Stimulated activated CD4-positive, alpha-beta T cell treated with anti-CD3 and anti-CD28 coated beads, Interleukin-4, amount 100 ng/mL, for 1 hour (primary cell): ENCODE measurements around the gene ZNF488.

Source experiments
- DNase-seq: peaks from one replicate; pipeline ENCODE4 v3.0.0-alpha.2; 2020

The ZNF488 gene

GRCh38 chr10:47364911-47365310 is 19.2 kb downstream of the ZNF488 start:
- no peak for DNase-seq

GRCh38 chr10:47364366-47364765 is 19.7 kb downstream of the ZNF488 start:
- no peak for DNase-seq

GRCh38 chr10:47363781-47364180 is 20.3 kb downstream of the ZNF488 start:
- no peak for DNase-seq

- DNase-seq = no peak
Observed at GRCh38 chr10:47362199-47362598, 21.9 kb downstream of the ZNF488 start.

DNA sequence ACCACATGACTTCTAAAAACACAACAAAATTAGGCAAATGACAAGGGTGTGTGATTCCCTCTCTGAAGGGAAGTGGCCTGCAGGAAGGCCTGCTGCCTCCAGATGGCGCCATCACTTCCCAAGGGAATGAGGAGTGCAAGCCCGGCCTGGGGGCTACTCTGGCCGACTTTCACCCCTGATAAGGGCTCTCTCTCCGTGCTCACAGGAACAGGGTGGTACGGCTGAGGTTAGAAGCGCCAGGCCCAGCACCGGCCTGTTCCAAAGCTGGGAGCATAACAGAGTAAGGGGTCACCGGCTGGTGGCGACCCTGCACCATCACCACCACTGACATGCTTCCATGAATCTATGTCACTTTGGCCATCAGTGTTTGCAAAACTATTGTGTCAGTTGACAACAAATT is 22.8 kb downstream of the ZNF488 start:
- DNase-seq = peak; percentile 9

DNA sequence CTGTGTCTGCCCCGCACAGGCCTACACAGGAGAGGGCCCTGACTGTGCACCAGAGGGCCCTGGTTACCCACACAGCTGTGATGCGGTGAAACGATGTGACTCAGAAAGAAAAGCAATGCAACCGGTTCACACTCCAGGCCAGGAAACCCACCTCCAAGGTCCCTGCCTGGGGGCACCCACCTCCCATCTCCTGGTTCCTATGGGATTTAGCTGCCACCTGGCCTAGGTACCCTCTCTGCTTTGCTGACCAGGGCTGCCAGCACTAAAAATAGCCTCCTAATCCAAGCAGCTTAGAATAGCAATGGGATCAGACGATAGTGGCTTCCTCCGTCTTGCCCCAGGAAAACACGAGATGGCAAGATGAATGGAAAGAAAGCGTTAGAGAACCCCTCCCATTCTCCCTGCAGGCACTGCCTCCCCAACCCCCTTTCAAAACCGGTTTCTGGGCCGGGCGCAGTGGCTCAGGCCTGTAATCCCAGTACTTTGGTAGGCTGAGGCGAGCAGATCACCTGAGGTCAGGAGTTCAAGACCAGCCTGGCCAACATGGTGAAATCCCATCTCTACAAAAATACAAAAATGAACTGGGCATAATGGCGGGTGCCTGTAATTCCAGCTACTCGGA is 23.6 kb downstream of the ZNF488 start:
- DNase-seq = no peak

DNA sequence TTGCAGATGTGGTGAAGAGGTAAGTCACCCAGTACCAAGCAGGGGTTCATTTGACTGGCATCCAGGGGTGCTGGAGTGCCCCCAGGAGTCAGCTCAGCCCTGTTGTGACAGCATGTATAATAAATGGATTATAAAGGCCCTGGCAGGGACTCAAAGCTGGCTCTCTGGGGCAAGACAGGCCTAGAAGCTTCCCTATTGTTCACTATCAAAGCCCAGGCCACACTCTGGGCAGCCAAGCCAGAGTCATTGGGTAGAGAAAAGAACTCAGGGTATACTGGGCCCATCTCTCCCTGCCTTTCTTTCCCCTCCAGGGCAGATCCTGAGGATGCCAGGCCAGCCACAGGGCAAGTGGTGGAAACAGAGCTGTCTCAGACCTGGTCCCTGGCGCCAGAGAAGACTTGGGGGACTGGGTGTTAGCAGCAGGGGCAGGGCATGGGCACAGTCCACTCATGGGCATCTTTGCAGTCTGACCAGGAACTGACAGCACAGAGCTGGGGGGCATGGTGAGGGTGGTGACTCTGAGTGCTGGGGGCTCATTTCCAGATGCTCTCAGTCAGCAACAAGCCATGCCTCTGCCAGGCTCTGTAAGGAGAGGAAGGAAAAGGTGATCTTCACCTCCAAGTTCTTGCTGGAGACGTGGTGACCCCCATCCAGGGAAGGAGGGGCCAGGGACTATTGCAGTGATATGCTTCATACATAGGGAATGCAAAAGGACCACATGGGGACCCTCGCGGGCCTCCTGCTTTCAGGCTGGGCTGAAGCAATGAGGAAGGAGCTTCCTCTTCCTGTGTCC is 24.3 kb downstream of the ZNF488 start:
- DNase-seq = no peak

DNA sequence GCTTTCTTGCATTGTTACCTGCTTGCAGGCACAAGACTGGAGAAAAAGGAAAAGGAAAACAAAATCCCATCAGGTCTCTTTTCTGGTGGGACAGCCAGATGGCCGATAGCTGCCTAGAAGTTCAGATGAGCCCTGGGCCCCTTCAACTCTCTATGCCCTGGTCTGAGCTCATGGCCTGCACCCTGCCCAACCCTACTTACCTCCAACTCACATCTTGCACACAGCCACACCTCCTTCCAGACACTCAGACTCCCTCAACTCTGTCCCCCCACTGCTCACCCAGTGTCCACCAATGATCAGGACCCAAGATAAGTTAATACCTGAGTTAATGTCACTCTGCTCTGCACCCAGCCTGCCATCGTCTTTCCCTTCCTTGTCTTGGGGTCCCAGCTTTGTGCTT is 25.0 kb downstream of the ZNF488 start:
- no peak for DNase-seq

- no peak for DNase-seq
Observed at GRCh38 chr10:47358457-47358856, 25.6 kb downstream of the ZNF488 start.

DNA sequence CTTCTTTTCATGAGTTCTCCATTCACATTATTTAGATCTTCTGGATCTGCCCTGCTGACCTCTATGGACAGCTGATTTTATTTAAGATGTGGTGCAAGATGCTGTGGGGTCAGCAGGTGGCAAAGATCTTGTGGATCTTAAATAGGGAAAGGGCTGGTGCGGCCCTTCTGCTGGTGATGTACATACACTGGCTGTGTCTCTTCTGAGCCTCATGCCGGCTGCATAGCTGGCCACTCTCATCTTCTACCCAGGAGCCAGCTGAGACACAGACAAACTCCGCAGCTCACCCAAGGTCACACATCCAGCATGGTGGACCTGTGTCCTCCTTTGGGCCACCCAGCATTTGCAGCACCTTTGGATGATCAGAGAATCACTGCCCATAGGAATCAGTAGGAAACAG is 26.2 kb downstream of the ZNF488 start:
- DNase-seq = no peak

DNA sequence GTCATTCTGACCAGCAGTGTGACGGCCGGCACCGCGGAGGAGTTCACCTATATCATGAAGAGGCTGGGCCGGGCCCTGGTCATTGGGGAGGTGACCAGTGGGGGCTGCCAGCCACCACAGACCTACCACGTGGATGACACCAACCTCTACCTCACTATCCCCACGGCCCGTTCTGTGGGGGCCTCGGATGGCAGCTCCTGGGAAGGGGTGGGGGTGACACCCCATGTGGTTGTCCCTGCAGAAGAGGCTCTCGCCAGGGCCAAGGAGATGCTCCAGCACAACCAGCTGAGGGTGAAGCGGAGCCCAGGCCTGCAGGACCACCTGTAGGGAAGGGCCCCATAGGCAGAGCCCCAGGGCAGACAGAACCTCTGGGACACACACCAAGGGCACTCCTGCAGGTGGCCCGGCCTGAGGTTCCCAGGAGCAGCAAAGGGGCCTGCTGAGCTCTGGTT is 26.9 kb downstream of the ZNF488 start:
- no peak for DNase-seq

GRCh38 chr10:47356708-47357107 is 27.4 kb downstream of the ZNF488 start:
- DNase-seq = no peak

- DNase-seq = no peak
Observed at GRCh38 chr10:47354900-47355299, 29.2 kb downstream of the ZNF488 start.

DNA sequence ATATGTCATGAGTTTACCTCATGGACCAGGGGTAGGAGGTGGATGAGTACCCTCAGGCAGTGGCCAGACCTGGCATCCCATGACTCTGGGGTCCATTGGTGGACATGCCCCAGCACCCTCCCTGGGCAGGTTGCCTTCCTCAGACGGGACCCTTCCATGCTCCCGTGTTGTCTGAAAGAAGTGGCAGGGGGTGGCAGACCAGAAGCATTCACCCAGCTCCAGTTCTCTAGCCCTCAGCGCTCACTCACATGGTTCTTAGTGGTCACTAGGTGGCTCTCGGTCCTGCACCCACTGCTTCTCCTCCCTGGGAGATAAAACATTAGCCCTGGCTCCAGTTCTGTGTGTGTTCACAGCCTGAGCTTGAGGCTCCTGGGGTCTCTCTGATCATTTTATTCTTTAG is 29.9 kb downstream of the ZNF488 start:
- no peak for DNase-seq

DNA sequence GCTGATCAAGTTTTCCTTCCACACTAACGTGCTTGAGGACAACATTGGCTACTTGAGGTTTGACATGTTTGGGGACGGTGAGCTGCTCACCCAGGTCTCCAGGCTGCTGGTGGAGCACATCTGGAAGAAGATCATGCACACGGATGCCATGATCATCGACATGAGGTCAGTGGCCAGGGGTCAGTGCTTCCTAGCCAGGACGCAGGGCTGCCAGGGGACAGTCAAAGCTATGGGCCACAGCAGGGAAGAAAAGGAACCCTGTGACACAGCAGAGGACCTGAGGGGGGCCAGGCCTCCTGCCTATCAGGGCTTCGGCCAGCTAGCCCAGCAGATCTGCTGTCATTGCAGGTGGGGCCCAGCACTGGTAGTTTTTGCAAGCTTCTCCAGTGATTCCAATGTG is 30.7 kb downstream of the ZNF488 start:
- DNase-seq = no peak

DNA sequence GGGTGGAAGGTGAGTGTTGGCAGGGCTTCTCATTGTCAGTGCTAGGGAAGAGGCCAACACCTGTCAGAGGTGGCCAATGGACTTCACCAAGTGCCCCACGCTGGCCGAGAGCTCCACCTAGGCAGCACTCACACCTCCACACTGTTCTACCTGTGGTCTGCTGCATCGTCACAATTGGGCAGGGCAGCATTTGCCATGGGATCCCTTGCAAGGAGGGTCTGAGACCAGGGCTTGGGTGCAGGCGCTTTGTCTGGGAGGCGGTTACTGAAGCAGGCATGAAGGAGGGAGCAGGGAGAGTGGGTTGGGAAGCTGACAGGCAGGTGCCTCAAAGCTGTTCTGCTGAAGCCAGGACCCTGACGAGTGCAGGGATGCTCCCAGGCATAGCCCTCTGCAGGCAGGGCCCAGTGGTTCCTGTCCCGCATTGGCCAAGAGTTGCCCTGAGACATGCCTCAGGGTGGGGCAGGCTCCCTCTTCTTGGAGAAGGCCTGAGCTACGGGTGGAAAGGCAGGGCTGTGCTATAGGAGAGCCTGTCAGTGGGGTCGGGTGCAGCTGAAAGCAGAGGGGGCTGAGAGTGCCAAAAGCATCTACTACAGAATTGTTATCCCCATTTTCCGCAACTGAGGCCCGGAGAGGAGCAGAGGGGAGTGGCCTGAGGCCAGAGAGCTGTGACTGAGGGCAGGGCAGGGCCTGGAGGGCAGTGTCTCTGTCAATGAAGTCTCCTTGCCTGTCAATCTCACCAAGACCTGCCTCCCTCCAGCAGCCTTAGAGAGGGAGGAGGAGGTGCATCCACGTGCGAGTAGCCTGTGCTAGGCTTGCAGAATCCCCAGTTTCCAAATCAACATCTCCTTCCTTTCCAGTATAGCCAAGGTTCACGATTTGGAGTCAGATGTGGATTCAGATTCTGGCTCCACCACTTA is 31.9 kb downstream of the ZNF488 start:
- DNase-seq = no peak

GRCh38 chr10:47350671-47351640 is 33.1 kb downstream of the ZNF488 start:
- no peak for DNase-seq

DNA sequence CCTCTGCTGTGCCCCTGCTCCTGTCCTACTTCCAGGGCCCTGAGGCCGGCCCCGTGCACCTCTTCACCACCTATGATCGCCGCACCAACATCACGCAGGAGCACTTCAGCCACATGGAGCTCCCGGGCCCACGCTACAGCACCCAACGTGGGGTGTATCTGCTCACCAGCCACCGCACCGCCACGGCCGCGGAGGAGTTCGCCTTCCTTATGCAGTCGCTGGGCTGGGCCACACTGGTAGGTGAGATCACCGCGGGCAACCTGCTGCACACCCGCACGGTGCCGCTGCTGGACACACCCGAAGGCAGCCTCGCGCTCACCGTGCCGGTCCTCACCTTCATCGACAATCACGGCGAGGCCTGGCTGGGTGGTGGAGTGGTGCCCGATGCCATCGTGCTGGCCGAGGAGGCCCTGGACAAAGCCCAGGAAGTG is 34.1 kb downstream of the ZNF488 start:
- DNase-seq = no peak

DNA sequence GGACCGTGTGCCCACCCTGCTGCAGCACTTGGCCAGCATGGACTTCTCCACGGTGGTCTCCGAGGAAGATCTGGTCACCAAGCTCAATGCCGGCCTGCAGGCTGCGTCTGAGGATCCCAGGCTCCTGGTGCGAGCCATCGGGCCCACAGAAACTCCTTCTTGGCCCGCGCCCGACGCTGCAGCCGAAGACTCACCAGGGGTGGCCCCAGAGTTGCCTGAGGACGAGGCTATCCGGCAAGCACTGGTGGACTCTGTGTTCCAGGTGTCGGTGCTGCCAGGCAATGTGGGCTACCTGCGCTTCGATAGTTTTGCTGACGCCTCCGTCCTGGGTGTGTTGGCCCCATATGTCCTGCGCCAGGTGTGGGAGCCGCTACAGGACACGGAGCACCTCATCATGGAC is 34.6 kb downstream of the ZNF488 start:
- no peak for DNase-seq

GRCh38 chr10:47348661-47349470 is 35.2 kb downstream of the ZNF488 start:
- DNase-seq = no peak

- no peak for DNase-seq
Observed at GRCh38 chr10:47348138-47348651, 35.9 kb downstream of the ZNF488 start, which contains the start of gene RBP3. Gene RBP3, plus strand, starts transcription at chr10:47348363. Its CDS starts 122 bp downstream, at chr10:47348485.
